HG03139 (cell line): Measurements from ENCODE around the gene GRM4.
"Not testable (repeated sequence)": the region's sequence is repeated elsewhere in the genome, so short reads cannot be mapped to it uniquely, and the experiment has no call there.

Experiments
- ATAC-seq: cut with Tn5 transposase; IDR thresholded peaks from one replicate; pipeline ENCODE4 v1.9.1; 2021; ENCODE audit not compliant: unreplicated experiment

Gene GRM4

DNA sequence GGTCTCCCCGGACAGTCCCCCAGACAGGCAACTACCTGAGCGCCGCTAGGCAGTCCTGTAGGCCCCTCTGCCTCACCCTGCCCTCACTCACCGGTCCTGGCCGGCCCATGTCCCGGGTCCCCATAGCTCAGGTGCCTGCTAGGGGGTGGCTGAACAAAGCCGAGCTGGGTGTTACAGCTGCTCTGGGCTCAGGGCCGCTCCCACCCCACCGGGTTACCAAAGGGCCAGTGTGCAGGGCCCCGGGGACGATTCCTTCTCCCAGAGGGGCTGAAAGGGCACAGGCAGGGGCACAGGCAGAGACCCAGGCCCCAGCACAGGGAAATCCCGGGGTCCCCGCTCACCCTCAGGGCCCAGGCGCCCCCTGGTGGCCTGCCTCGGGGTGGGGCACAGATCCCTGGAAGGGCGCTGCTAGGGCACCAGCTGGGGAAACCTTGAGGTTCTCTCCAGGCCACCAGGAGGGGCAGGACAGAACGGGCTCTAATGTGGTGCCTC, 118.4 kb downstream of the GRM4 start:
- no peak for ATAC-seq

DNA sequence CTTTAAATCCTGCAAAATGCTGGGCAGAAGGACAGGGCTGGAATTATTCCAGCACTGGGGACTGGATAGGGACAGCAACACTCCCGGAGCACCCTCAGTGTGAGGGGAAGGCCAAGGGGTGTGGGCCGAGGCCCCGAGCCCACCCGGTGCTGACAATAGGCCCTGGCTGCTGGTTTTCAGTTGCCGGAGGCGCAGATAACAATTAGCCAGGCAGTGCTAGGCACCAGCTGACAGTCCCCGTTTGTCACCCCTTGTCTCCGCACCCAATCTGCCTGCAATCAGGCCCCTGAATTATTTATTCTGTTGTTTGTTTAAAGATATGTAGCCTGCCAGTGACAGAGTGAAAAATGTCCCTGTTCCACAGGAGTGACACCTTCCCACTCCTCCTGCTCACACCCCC, 120.0 kb downstream of the GRM4 start:
- ATAC-seq = no peak

DNA sequence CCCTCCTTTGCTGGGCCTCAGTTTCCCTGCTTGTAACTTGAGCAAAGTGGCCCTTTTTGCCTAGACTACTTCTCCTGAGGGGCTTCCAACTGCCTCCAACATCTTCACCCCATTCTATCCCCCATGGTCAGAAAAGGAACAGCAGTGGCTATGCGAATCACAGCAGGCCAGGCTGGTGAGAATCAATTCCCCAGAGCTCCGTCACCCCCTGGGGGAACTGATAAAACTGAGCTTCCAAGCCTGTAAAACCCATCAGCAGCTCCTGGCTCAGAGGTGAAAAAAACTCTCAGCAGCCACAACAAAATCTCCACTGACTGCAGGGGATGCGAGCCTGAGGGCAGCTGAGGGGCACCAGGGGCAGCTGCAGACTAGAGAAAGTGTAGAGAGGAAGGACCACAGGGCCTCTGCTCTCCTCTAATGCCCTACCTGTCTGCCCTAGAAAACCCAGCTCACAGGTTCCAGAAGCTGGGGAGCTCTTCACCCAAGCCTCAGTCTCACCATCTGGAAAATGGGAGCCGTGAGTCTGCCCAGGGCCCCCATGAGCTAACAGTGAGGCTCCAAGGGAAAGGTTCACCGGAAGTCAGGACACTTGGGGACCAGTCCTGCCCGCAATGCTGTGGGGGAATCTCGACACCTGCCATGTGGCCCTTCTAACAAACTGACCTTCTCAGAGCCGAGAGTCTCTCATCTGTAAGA, 120.6 kb downstream of the GRM4 start:
- ATAC-seq = no peak

DNA sequence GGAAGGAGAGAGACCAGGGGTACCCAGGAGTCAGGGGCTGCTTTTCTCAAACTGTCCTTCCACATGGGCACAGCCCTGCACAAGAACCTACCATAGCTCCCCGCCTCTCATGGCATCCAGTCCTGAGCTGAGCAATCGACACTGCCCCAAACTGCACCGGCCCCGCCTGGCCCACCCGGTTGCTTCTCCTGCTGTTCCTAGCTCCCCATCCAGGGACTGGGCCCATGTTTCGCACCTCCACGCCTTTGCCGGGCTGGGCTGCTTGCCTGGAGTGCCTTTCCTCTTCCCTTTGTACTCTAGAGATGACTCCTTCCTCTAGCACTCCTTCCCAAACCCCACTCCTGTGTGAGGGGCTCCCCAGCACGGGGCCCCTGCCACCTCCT, 123.0 kb downstream of the GRM4 start:
- ATAC-seq = no peak

DNA sequence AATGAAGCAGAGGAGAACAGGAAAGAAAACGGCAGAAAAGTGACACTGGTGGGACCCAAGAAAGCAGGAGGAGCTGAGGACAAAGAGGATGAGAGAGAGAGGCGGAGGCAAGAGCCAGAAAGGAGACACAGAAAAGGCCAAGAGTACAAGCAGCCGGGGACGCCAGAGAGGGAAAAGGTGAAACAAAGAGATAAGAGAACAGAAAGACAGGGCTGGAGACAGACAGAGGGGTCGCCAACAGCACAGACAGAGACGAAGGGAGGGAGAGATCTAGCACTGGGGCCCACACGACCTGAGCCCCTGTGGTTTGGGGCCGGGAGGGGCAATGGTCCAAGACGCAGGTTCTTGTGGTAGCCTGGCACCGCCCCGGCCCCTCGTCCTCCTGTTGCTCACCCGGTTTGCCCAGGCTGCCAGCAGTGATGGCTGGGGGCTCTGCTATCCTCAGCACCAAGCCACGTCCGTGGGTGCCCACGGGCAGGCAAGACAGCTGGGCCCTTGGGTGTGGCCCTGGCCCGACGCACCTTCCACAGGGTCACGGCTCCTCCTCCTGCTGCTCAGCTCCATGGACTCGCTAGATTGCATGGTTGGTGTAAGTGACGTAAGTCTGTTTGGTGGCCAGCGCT, 123.5 kb downstream of the GRM4 start:
- ATAC-seq = no peak

DNA sequence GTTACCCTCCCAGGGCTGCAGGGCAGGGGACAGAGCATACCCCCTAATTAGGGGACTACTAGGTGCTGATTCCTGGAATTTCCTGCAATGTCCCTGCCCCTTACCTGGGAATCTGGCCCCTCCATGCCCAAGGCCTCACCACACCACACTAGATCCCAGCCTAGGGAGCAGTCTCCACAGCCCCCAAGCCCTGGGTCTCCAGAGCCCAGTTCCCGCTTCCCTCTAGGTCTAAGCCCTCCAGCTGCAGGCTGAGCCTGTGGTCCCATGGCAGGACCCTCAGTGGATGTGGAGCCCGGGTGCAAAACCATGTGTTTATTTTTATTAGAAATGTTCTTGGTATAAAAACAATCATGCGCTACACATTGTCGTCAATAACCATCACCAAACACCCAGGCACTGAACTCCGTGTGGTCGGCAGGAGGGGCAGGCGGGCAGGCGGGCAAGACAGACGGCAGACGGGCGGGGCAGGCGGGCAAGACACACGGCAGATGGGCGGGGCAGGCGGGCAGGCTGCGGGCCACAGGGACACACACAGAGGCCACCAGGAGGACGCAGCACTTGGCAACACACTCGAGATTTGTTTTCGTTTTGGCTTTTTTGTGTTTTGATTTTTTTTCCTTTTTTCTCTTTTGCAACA, 124.2 kb downstream of the GRM4 start:
- ATAC-seq = no peak

DNA sequence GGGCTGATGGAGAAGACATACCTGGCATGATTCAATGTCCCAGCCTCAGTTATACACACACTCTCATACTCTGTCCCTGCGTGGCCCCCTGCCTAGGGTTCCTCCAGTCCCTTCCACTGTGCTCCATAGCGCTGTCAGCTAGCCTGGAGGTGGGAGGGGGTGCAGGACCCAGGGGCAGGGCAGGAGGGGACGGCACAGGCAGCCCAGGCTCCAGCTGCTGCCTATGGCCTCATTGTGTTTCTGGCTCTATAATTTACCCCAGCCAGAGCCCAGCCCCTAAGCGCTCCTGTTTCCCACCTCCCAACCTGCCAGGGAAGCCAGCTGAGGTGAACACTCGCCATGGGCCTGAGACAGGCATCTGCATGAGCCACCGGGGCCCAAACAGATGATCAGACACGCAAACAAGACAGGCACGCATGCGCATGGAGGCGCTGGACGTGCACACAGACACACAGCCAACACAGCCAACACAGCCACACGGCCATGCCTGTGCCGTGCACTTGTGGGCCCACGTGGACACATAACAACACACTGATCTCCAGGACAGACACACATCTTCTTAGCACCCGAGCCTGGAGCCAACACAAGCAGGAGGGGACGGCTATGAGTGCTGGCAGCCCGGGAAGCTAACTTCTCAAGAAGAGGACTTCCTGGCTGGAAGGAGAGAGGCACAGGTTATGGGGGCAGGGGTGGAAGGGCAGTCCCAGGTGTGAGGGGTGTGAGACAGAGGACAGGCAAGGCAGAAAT, 124.9 kb downstream of the GRM4 start:
- ATAC-seq = no peak

DNA sequence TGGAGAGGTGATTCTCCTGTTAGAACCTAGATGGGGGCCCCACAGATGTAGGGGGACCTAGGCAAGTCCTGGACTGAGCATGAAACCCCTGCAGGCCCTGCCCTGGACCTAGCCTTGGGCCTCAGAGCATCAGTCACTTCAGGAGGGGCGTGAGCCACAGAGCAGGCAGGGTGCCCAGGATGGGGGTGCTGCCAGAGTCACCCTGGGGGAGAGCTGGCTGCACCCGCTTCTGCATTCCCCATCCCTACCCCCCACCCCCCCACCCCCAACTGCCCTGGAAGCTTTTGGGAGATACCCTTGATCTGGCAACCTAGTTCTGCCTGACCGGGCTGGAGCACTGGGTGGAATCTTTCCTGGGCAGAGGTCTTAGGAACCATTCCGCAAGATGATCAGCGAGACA, 125.6 kb downstream of the GRM4 start:
- ATAC-seq = no peak

DNA sequence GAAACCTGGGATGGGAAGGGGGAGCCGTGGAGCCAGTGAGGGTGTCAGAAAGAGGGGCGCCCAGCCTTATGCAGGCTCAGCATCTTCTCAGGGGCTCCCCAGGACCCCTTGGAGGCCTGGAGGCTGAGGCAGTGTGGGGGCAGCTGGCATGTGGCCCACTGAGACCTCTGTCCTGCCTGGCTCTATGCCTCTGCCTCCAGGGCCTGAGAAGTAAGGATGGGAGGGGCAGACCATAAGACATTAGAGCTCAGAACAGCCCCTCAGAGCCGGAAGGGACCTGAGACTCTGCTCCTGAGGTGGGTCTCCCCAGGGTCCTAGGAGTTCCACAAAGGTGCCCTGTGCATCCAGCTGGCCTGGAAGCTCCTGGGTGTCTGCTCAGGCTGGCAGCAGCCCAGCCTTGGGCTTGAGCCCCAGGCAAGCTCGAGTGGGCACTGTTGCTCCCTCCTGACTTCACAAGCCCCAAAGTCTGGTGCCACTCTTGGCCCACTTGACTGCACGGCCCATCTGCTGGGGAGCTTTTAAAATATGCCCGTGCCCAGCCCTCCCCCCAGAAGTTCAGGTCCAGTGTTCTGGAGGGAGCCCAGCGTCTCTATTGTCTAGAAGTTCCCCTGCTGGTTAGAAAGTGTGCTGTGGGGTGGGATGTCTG, 126.8 kb downstream of the GRM4 start:
- ATAC-seq = no peak

DNA sequence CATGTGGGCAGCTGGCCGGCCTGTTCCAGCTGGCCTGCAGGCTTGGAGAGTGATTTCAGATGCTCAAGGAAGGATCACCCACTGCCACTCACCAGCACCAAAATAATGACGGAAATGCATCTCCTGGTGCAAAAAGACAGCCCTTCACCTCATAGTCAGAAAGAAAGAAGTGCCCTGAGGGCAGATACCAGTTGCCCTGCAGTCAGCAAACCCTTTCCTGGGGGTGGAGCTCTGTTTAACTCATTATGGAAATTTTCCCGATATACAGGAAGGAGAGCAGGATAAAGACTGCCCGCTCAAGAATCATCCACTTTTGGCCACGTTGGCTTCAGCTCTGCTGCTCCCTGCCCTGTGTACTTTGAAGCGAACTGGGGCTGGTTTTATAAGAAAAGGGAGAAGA, 127.9 kb downstream of the GRM4 start:
- no peak for ATAC-seq

DNA sequence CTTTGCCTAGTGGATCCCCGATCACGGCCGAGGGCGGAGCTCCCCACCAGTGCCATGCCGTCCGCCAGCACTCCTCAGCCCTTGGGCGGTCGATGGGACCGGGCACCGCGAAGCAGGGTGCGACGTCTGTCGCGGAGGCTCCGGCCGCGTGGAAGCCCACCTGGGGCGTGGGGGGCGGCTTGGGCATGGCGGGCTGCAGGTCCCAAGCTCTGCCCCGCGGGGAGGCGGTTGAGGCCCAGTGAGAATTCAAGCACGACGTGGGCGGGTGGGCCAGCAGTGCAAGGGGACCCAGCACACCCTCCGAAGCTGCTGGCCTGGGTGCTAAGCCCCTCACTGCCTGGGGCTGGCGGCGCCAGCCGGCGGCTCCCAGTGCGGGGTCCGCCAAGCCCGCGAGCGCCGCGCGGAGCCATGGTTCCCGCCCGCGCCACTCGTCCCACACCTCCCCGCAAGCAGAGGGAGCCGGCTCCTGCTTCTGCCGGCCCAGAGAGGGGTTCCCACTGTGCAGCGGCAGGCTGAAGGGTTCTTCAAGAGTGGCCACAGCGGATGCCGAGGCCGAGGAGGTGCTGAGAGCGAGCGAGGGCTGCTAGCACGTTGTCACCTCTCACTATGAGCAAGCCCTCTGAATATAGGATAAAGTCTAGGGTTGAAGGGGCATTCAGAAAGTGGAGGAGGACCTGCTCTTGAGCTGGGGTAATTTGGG, 128.6 kb downstream of the GRM4 start:
- no peak for ATAC-seq

DNA sequence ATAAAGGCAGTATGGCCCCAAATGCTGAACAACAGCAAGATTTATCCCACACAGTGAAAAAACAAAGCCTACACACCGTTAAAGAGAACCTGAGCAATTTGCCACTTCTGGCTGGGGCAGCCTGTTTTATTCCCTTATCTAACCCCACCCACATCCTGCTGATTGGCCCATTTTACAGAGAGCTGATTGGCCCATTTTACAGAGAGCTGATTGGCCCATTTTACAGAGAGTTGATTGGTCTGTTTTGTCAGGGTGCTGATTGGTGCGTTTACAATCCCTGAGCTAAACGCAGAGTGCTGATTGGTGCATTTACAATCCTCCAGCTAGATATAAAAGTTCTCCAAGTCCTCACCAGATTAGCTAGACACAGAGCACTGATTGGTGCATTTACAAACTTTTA, 129.3 kb downstream of the GRM4 start:
- not testable (repeated sequence) for ATAC-seq

DNA sequence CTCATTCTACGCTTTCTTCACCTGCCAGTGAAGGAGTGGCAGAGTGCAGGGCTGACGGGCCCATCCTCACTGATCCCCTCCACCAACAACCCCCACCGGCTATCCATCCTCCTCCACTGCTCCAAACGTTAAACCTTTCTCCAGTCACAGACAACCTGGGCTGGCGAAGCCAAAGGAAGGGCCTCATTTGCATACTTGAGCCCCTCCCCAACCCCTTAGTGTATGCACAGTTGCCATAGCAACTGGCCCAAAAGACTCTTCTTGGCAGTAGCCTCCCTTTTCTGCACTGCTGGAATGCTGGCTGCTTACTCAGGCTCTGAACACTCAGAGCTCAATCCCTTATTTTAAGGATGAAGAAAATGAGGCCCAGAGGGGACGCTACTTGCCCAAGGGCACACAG, 130.3 kb downstream of the GRM4 start:
- no peak for ATAC-seq

DNA sequence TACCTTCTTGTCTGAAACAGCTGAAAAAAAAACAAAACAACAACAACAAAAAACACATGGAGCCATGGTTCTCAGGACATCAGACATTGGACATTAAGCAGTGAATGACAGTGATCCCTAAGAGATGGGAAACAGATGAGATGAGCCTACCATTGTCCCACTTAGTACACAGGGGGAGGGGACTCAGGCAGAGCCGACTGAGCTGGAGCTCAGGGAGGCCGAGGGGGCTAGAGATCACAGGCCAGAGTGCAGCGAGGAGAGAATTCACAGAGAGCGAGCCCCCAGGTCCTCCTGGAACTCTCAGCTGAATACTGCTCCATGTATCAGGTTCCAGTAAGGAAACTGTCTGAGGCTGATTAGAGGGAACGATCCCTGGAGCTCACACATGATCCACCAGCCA, 134.6 kb downstream of the GRM4 start:
- no peak for ATAC-seq

DNA sequence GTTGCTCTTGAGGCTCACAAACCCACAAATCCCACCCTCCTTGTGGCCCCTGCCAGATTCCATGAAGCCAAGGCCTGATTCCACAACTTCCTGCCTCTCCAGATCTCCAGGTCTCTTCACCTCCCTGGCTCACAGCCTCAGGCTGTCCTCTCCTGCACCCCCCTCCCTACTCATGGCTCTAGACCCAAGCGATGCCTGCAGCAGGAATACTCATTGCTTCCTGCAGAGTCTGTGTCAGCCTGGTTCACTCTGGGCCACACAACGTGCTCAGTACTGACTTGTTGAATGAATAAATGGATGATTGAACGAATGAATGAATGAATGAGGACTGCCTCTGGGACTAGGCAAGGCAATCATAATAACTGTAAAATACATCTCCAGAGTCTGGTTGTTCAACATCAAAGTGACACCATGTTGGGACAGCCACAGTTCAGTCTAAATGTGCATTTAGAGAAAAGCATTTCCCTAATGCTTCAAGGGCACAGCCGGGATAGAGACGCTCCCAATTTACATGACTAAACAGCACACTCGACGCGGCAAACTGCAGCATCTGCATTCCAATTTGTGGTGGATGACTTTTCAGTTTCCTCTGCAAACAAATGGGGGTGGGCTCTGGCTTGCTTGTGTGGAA, 139.9 kb downstream of the GRM4 start:
- ATAC-seq = no peak

DNA sequence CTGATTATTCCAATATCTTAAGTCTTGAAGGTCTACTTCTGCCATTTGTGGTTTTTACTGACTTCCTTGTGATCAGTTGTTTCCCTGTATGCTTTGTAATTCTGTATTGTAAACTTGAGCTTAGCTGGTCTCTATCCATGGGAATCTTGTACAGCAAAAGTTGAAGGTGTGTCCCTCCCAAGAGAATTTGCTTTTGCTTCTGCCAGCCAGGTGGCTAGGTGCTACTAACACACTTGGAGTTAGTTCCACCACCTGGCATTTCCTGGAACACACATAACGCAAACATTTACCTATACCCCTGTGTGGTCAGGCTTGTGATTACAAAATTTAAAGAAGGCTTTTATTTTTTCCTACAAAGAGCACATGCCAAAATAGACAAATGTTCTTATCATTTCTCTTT, 141.2 kb downstream of the GRM4 start:
- ATAC-seq = no peak

DNA sequence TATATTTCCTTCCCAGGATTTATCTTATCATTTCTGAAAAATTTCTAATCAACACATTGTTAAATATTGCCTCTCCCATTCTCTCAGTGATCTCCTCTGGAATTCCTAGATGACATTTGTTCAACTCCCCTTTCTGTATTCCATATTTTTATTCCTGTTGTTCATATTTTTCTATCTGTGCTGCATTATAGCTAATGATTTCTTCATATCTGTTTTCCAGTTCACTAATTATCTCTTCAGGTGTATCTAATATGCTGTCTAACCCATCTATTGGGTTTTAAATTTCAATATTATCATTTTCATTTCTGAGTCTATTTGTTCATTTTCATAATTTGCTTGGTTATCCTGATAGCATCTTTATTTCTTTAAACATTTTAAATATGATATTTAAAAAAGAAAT, 141.9 kb downstream of the GRM4 start:
- no peak for ATAC-seq

DNA sequence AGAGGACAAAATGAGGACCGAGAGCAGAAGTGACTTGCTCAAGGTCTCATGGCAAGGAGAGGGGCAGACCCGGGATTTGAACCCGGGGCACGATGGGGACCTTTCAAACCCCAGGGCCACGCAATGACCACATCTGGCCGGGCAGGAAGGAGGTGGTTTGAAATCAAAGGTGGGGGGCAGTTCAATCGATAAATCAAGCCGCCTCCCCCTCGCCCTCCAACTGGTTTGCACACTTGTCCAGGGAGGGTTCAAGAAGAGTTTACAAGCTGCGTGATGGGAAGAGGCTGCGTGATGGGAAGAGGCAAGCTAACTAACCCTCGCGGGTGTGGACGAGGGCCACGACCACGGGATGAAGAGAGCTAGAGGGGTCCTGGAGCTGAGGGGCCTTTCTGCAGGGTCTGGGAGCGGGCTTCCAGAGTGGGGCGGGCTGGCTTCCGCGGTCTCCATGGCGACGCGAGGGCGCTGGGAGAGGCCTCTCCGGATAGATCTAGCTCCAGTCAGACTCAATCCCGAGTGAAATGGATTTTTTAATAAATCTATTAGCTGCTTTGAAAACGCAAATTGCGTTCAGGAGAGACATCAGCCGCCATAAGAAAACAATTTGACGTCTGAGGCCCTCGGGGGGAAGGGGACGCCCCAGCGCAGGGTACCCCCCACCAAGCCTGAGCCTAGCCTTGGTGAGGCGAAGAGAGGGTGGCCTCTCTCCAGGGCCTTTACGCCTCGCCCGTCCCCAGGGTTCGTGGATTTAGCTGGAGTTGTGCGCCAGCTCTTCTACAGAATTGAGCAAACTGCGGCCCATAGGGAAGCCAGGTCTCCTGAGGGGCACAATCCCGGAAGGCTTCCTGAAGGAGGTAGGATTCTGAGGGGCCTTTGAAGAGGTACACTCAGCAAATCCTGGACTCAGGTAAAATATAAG, 143.9 kb downstream of the GRM4 start:
- no peak for ATAC-seq

DNA sequence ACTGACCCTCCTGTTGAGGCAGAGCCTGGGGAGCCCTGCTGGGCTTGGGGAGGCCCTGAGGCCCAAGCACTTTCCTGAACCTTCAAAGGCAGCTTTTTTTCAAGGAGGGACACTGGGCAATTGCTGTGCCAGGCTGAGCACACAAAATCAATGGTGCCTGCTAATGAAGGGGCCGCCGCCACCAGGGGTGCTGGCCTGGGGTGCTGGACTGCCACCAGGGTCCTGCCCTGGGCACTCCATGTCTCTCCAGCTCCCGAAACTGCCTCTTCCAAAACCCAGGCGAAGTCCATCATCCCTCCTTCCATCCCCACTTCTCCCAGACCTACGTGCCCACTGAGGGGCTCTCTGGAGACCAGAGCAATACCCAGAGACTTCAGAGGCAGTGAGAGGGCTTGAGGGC, 145.6 kb downstream of the GRM4 start:
- no peak for ATAC-seq
